ENCODE measurements around the gene PLCD3. TPM values are rescaled to one million over a fixed set of nuclear protein-coding genes. Genes with fewer than 3 reads are reported as not detected.

Gene PLCD3
- total and polyA plus RNA-seq, 2 of the 13 experiments (the other 11 are each of a cell fraction or from before 2014, with no cell fraction given), result 11.3 to 39.1 TPM

- TF ChIP-seq MTERF4 (CRISPR knock-in tag; IDR thresholded peaks at IDR 0.05) (peak; percentile 72; the same call in 1 of the 2 replicates), U2AF2 (IDR thresholded peaks at IDR 0.05; ENCODE audit: low read depth, low read length) (0 out of 2 replicates have a peak, but pooled peaks have one; percentile 57), ZNF337 (CRISPR knock-in tag; IDR thresholded peaks at IDR 0.05; ENCODE audit: borderline replicate concordance, low read depth) (peak; percentile 59), RARG (CRISPR knock-in tag; IDR thresholded peaks at IDR 0.05; ENCODE audit: low read depth) (peak; percentile 86; the same call in 1 of the 2 replicates), ZNF512B (CRISPR knock-in tag; IDR thresholded peaks at IDR 0.05; ENCODE audit: borderline replicate concordance) (peak; percentile 10; the same call in 1 of the 2 replicates), ZNF547 (CRISPR knock-in tag; IDR thresholded peaks at IDR 0.05) (peak; percentile 72), HNRNPUL1 (IDR thresholded peaks at IDR 0.05; ENCODE audit: low read depth, low read length) (peak; percentile 88), ZNF788 (CRISPR knock-in tag; IDR thresholded peaks at IDR 0.05; ENCODE audit: borderline replicate concordance) (no peak; the same call in 1 of the 2 replicates), FOXO1 (CRISPR knock-in tag; IDR thresholded peaks at IDR 0.05) (peak; percentile 80), TBX2 (CRISPR knock-in tag; IDR thresholded peaks at IDR 0.05; ENCODE audit: borderline replicate concordance) (peak; percentile 67; the same call in 1 of the 2 replicates), ADNP (CRISPR knock-in tag; IDR thresholded peaks at IDR 0.05) (no peak), ZNF362 (CRISPR knock-in tag; IDR thresholded peaks at IDR 0.05; ENCODE audit: borderline replicate concordance) (no peak), GATA4 (IDR thresholded peaks at IDR 0.05; ENCODE audit: borderline replicate concordance, low read depth) (peak; percentile 81), EEA1 (CRISPR knock-in tag; IDR thresholded peaks at IDR 0.05; ENCODE audit: borderline replicate concordance) (no peak), ZNF335 (CRISPR knock-in tag; IDR thresholded peaks at IDR 0.05) (peak; percentile 60; the same call in 1 of the 2 replicates), ZNF569 (CRISPR knock-in tag; IDR thresholded peaks at IDR 0.05; ENCODE audit: borderline replicate concordance) (no peak; the same call in 1 of the 2 replicates), THRA (CRISPR knock-in tag; IDR thresholded peaks at IDR 0.05; ENCODE audit: borderline replicate concordance) (no peak; the same call in 1 of the 2 replicates), PLRG1 (conservative IDR thresholded peaks at IDR 0.05) (no peak), ZUFSP (CRISPR knock-in tag; IDR thresholded peaks at IDR 0.05; ENCODE audit: borderline replicate concordance) (no peak), RFXANK (CRISPR knock-in tag; IDR thresholded peaks at IDR 0.05) (no peak; the same call in 1 of the 2 replicates), HOXA5 (CRISPR knock-in tag; IDR thresholded peaks at IDR 0.05) (peak; percentile 79; the same call in 1 of the 2 replicates)
These were observed 29.1 kb upstream of the PLCD3 start, which contains the start of gene HEXIM2 (continued) for GRCh38 chr17:45161288-45162024.
